NCI-H2029 treated with DMSO at 0.1 percent for 48 hours (cell line): Measurements from ENCODE around the gene VWA2.

Experiments used
- DNase-seq: peaks from one replicate; lab custom pipeline; 2025; lab: John Stamatoyannopoulos, UW

VWA2 gene, protein sequence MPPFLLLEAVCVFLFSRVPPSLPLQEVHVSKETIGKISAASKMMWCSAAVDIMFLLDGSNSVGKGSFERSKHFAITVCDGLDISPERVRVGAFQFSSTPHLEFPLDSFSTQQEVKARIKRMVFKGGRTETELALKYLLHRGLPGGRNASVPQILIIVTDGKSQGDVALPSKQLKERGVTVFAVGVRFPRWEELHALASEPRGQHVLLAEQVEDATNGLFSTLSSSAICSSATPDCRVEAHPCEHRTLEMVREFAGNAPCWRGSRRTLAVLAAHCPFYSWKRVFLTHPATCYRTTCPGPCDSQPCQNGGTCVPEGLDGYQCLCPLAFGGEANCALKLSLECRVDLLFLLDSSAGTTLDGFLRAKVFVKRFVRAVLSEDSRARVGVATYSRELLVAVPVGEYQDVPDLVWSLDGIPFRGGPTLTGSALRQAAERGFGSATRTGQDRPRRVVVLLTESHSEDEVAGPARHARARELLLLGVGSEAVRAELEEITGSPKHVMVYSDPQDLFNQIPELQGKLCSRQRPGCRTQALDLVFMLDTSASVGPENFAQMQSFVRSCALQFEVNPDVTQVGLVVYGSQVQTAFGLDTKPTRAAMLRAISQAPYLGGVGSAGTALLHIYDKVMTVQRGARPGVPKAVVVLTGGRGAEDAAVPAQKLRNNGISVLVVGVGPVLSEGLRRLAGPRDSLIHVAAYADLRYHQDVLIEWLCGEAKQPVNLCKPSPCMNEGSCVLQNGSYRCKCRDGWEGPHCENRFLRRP

DNA sequence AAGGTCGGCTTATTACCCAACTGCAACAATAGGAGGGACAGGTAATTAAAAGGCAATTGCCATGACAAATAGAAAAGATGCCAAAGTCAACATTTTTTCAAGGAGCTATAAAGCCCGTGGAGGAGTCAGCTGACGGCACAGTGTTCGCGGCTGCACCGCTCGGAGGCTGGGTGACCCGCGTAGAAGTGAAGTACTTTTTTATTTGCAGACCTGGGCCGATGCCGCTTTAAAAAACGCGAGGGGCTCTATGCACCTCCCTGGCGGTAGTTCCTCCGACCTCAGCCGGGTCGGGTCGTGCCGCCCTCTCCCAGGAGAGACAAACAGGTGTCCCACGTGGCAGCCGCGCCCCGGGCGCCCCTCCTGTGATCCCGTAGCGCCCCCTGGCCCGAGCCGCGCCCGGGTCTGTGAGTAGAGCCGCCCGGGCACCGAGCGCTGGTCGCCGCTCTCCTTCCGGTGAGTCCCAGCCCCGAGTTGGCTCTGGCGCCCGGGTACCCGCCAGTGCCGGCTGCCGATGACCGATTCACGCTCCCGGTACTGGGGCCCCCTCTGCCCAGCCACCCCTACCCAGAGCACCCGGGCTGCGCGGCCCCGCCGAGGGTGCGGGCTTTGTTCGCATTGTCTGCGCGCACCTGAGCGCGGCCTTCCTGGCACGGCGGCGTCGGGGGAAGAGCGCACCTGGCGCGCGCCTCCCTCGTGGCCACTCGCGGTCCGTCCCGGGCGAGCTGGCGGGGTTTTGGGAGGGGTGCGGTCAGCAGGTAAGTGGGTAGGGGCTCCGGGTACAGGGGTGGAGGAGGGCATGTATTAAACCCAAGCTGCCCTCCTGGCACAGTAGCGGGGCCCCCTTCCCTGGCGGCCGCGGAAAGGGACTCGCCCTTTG is at the start of gene VWA2:
VWA2 (plus strand) TSS at position 138 of the 877 bp plus-strand sequence. CDS start 9,460 bp downstream, outside the sequence.
- peak; percentile 66 for DNase-seq

DNA sequence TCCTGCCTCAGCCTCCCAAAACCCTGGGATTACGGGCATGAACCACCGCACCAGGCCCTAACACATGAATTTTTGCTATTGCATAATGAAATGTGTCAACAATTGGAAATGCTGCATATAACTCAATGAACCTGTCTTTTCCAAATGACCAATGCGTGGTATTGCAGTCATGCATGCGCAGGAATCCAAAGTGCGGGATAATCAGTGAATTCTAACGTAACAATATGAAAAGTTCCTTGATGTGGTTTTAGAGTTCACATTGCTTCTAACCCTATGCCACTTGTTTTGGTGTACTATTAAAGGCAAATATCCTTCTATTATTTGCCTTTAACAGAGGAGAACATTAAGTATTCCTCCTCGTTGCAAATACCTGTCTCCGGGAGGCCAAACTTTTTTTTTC is 49.4 kb upstream of the VWA2 start:
- no peak for DNase-seq

DNA sequence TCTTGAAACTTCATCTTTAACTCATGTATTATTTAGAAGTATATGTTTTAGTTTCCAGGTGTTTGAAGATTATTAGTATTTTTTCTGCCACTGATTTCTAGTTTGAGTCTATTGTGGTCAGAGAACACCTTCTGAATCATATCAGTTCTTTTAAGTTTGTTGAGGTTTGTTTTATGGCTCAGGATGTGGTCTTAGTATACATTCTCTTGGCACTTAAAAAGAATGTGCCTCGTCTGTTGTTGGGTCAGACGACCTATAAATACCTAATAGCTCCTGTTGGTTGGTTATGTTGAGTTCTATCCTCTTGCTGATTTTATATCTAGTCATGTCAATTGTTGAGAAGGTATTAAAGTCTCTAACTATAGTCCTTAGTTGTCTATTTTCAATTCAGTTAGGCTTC is 44.0 kb upstream of the VWA2 start:
- no peak for DNase-seq

DNA sequence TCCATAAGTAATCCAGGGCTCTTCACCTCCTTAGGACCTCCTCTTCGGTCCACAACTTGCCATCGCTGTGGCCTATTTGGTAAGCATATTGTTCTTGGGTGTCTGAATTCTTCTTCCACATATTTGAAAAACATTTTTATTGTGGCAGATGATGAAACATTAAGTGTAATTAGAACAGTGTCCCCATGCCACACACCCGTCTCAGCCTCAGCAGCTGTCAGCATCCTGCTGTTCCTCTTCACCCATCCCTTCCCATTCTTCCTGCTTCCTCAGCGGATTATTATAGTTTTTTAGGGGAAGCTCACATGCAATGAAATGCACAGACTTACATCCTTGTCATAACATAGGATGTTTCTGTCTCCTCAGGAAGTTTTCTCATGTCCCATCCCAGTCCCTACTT is 39.8 kb upstream of the VWA2 start:
- no peak for DNase-seq

DNA sequence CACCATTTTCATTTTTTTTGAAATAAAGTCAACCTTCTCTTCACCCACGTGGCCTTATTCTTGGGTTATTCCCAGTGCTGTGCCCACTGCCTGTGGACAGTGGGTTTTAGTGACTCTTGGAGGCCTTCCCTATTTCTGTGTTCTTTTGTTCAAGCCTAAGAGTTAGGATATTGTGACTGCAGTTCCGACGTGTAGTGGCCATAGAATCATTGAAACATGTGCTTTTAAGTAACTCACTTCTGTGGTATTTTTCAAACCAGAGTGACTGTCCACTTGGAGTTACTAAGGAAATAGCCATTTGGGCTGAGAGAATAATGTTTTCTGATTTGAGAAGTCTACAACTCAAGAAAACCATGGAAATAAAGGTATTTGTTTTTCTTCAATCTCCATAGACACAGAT is 36.2 kb upstream of the VWA2 start:
- DNase-seq = no peak

DNA sequence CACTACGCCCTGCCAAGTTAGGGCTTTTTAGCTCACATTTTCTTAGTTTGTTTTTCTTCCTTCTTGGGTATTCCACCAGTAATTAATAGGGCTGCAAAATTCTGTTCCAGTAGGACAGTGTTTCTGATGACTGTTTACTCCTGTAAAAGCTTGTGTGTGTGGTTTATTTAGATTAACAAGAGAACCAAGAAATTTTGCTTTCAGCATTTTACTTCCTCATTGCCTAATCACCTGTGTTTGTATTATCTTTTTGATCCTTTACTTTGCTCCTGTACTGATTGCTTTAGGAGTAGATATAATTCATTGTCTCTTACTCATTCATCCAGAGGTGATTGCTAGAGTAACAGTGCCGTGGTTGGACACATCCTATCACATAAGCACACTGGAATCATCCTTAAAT is 32.2 kb upstream of the VWA2 start:
- DNase-seq = no peak

DNA sequence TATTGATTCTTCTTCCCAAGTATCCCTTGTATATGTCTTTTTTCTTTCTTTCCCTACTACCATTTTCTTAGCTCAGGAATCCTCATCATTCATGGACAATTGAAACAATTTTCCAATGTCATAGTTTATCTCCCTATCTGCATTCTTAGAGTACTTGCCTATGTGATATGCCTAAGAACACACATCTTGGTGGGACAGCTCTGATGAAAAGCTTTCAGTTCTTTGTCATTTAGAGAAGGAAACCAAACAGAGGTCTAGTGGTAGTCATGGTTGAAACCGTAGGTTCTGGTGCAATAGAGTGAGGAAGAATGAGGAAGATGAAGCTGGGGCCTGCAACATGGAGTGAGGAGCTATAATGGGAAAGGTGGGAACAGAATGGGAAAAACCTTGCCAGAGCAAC is 31.7 kb upstream of the VWA2 start:
- no peak for DNase-seq

DNA sequence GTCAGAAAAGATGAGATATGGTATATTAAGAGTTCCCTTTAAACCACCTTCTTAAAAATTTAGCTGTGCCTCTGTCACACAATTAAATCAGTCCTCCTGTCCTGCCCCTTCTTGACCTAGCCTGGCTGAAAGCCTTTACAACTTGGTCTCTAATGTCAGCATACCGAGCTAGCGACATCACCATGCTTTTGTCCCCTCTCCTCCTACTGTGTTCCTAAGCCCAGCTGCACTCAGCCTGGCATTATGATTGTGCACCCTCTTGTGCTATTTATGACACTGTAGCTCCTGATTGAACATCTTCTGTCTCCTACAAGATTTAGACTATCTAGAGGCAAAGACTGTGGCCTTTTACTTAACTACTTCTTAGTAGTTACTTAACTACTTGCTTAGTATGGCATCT is 30.7 kb upstream of the VWA2 start:
- no peak for DNase-seq

DNA sequence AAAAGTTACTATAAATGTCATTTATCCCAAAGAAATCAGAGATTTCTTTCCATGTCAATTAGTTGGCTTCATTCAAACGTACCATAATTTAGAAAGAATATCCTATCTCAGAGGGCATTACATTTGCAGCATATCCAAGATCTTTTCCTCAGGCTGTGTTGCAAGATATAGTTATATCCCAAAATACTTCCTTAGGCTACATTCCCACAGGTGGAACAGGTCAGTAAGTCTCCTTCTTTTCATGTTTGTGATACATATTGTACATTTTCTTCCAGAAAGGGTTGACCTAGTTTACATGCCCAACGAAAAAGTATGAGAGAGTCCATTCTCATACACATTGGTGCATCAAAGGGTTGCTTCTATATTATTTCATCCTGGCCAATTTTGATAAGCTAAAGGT is 26.9 kb upstream of the VWA2 start:
- DNase-seq = no peak

DNA sequence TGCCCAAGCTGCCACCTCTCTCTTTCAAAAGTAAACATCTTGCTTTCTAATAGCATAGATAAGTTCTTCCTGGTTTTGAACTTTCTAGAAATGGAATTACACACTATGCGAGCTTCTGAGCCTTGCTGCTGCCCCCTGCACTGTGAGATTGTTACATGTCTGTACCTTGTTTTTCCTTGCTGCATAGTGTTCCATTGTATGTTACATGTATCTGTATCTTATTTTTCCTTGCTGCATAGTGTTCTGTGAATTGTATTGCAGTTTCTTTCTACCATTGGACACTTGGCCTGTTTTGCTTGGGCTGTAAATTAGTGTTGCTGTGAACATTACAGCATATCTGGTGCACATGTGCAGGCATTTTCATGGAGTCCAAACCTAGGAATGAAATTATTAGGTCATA is 24.0 kb upstream of the VWA2 start:
- DNase-seq = no peak

DNA sequence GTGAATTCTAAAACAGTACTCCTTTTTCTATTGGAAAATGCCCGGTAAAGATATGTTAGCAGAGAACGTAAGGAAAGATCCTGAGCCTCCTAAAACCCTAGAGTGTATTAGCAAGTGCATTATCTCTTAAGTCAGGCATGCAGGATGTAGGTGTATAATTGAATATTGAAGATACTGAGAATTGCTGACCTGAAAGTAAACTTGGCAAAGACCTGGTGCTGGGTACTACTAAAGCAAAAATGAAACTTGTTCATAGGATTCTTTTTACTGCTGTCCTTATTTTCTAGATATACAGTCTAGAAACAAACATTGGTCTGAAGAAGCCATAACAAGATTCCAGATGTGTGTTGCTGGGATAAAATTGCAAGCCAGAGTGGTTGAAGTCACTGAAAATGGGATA is 18.8 kb upstream of the VWA2 start:
- DNase-seq = no peak

DNA sequence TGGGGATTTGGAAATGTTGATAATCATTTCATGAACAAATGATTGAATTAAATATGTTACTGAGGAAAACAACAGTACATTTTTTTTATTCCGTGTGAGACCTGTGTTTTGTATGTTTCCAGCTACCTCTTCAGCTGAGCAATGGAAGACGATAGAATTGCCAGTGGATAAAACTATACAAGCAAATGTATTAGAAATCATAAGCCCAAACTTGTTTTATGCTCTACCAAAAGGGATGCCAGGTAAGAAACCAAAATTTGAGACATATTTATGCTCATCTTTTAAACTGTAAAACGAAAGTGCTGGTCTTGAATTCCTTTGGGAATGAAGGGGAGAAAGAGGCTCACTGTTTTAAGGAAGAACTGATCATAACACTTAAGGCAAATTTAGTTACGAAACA is 17.8 kb upstream of the VWA2 start:
- DNase-seq = no peak

DNA sequence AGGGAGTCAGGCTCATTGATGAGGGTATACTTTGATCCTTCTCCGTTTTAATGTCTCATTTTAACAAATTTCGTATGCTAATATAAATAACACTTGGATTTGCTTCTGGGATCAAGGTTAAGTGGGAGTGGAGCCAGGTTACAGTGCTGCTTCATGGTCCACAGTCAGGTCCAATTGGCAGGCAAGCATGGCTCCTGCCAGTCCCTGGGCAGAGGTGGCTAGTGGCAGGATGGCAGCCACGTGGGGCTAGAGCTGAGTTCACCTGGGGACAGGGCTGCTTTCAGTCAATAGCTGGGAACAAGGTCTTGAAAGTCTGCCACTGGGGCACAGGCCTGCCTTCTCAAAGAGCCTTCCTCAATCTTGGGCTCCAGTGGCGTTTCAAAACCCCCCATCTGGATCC is 16.0 kb upstream of the VWA2 start:
- no peak for DNase-seq

DNA sequence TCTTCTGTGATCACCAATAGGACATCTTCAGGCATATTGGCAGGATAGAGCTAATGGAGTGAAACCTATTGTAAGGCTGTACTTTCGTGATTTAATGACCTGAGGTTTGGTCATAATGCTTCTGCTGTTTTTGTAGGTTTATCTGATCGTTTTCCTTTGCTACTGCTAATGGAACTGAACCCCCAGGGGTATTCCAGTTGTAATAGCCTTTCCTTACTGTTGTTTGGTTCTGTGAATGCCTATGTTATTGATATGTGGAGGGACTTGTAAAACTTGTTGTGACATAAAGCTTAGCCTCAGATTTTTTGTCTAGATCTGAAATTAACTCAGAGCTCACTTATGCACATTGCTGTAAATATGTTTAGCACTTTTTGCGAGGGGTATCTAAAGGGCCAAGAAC is 10.9 kb upstream of the VWA2 start:
- DNase-seq = no peak

DNA sequence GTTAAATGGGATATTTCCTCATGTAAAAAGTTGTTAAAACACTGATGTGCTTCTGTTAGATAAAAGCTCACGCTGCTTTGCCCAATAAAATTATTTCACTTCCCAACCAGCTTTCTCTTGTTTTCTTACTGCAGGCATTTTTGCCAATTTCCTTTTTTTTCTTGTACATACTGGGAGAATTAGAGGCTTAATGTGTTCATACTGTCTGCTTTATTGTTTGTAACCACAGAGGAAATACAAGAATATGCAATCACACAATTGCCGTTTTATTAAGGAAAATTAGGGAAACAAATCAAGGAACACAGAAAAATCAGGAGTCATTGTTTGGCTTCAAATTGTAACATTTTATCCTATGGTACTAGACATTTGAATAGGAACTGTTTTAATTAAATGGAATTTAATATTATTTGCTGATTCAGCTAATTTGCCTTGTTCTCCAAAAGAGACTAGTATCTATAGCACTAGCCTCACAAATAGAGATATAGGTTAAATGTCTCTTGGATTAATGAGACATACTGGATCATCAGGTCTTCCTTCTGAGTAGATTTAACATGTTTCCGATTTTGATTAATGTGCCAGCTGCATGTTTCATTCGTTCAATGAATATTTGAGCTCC is 6.4 kb upstream of the VWA2 start:
- DNase-seq = no peak

DNA sequence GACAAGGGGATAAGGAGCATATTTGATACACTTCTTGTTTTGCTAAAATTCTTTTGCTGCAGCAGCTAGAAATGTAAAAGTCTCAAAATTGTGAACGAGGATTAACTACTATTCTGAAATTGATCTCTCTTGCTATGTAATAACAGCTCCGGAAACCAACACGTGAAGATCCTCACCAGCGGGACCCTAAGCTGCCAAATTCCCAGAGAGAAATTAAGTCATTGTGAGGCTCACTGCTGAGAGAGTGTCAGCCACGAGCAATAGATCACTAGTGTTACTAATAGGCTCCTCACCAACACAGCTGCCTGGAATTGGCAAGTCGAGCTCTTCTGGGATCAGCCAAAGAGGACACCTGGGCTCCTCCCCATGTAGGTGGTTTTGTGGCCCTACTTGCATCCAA is 5.6 kb upstream of the VWA2 start:
- no peak for DNase-seq

DNA sequence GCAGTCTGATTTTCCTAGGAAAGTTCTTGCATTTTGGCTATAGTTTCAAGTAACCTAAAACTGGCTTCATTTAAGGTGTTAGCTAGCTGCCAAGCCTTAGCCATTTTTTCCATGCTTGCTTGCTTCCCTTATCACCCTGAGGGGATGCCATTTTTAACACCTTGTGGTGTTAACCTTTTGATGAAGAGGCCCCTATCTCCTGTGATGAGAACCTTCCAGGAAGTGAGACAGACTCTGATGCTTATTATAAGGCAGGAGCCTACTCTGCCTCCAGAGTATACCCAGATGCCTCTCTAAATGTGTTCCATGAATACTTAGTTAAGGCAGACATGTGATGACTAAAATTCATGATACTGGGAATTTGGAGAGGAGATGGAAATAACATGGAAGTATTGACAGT is 4.9 kb upstream of the VWA2 start:
- DNase-seq = no peak

DNA sequence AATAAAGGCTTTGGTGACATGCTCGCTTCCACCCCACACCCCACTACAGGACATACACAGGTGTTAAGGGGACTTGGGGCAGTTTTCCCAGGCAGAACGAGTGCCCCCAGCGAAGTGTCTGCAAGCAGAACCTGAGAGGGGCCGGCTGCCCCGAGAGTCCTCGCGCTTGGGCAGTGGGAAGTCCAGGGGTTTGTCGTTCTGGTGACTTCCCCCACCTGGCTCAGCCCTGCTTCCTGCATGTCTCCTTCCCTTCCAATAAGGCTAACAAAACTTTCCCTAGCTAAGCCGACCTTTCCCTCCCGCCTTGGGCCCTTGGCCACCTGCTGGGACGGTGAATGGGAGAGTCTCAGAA is 916 bp downstream of the VWA2 start:
- no peak for DNase-seq

DNA sequence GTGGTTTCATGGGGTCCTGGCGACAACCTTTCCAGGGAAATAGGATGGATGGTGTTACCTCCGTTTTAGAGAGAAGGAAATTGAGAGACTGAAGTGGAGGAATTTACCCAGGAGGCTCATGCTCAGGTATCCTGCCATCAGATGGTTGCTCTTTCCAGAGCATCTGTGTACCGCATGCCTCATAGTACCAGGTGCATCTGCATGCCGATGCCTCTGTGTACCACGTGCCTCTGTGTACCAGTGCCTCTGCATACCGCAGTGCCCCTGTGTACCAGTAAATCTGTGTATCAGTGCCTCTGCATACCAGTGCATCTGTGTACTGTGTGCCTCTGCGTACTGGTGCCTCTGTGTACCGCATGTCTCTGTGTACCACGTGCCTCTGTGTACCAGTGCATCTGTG is 3.2 kb downstream of the VWA2 start:
- no peak for DNase-seq

DNA sequence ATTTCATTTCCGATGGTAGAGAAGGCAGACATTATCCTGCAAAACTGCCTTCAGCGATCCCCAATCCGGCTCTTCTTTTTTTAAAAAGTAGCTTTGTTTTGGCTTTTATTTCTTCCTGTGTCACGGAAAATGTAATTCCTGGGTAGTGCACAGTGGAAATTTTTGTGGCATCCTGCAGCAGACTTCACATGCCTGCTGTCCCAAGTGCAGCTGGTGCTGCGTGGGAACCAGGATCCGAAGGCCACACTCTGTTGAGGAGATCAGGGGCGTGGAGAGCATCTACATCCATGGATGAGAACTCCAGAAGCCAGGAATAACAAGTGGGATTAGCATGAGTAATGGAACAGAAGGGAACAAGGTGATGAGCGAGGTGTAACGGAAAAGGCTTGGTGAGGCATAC is 4.6 kb downstream of the VWA2 start:
- DNase-seq = no peak

DNA sequence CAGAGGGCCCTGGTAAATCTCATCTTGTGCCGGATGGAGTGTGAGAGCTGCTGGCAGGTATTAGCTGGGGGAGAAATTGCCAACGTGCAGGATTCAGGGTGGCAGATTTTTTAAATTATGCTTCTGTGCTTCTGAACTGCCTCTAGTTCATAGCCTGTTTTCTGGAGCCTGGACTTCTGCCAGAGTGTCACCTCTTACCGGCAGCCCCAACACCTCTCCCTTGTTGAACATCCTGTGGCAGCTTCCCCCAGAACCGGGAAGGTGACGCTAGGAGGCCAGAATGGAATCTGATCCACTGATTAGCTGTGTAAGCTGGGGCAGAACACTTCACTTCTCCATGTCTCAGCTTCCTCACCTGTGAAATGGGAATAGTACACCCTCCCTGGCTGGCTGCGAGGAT is 5.1 kb downstream of the VWA2 start:
- no peak for DNase-seq

DNA sequence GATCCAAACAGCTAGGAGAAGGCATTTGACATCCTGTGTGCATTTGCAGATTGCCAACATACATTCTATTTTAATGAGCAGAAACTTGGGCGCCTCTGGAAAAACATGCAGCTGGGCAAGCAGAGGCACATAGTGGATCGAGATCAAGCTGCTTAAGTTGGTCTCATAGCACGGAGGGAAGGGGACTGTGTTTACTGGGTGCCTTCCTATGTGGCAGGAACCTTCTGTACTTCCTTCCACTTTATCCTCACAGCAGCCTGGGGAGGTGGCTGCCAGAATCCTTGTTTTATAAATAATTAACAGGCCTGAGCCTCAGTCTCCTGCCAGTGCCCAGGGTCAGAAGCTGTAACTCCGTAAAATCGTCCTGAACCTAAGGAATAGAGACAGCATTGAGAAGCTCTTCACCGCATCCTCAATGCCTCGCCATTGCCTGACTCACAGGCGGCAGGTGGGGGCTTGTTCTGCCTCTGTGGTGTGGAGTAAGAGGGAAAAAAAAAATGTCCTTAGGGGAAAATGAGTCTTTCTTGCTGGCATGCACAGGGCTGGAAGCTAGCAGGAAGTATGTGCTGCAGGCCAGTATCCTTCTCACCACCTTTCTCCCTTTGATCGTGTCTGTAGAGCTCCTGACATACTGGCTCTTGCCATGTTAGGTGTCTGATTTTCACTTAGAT is 6.2 kb downstream of the VWA2 start:
- no peak for DNase-seq
